Measurements from ENCODE around the gene HSD11B2. TPM values are rescaled to one million over a fixed set of nuclear protein-coding genes. Genes with fewer than 3 reads are reported as not detected.

HSD11B2 gene
- total and polyA plus RNA-seq, 10 of the 15 experiments (the other 5 are each of a cell fraction or from before 2014, with no cell fraction given) = 0.09 to 0.34 (median 0.21) TPM; not detected in 2

DNA sequence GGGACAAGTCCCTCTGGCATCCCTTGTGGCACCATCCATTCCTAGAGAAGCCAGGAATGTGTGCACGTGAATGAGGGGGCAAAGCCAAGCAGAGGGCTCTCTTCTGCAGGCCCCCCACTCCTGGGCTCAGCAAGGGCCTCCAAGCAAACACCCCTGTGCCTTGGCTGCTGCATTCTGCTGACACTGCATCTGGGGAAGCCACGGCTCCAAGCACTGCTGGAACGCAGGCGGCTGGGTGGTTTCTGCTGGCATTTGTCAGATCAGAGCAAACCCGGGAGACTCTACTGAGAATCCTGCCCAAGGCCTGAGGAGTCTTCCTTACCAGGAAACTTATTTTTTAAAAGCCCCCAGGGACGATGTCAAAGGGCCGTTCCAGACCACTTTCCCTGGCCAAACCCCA lies 26.7 kb downstream of the HSD11B2 start:
- RAD21 ChIA-PET (ENCODE audit: unreplicated experiment) = interaction anchor here (2.4 kb wide), 1 partner anchor 30 kb away, joined by 13 read pairs; no protein-coding TSS in a partner anchor
- WGBS (ENCODE audit: insufficient coverage, insufficient replicate concordance, low lambda C conversion rate, missing lambda C conversion rate) = 80% methylated on average over 7 of the region's 7 CpGs
- no peak overlapping the region for H3K4me2 ChIP-seq (ENCODE audit: control insufficient read depth, insufficient read depth)
- no peak overlapping the region for H3K4me3 ChIP-seq
- FAIRE-seq (no peak), ATAC-seq (no peak), DNase-seq (ENCODE audit: low read depth, low spot score) (no peak)
- intact Hi-C loops (cut with micrococcal nuclease; ENCODE audit: unreplicated experiment) = no loop called here
- SMC1A ChIA-PET (ENCODE audit: uncharacterized antibody, unreplicated experiment) = interaction anchor here (1.2 kb wide), 1 partner anchor 30 kb away, joined by 3 read pairs; no protein-coding TSS in a partner anchor
- in situ Hi-C loops (cut with MboI) = no loop called here
- no peaks in the 10 kb centered on the region for H3K27me3 ChIP-seq (replicated peaks in 1 of 2; ENCODE audit: control insufficient read depth in 2 of 2, insufficient read depth in 2 of 2, low read length in 1 of 2)
- no peaks in the 10 kb centered on the region for H3K9me3 ChIP-seq (replicated peaks; ENCODE audit: control insufficient read depth, insufficient read depth, low read length)
- no peaks in the 10 kb centered on the region for H3K4me1 ChIP-seq (ENCODE audit: control insufficient read depth, insufficient read depth, low read length)
- CTCF ChIA-PET = interaction anchor here (1.1 to 3.2 kb wide), 2 partner anchors 29 to 202 kb away, joined by 3 to 13 read pairs; partner anchors contain the start of gene ACD
- peaks cover 13% of the 10 kb centered on the region for H4K20me1 ChIP-seq (ENCODE audit: control insufficient read depth, insufficient read depth)
- no peak overlapping the region for H3K27ac ChIP-seq (ENCODE audit: control insufficient read depth, insufficient read depth)
- H3K36me3 ChIP-seq (ENCODE audit: control insufficient read depth in 2 of 2, insufficient read depth in 2 of 2, low read length in 1 of 2) = peaks cover 9 to 12% of the 10 kb centered on the region in 2 experiments; a peak in 3 of 4 replicates
- no TSS peak for BruUV-seq (replicated peaks)
- no peaks in the 10 kb centered on the region; the same call in 1 of the 2 replicates for H3K79me2 ChIP-seq (ENCODE audit: control insufficient read depth, insufficient read depth, low read length)
- POLR2A ChIA-PET = no interaction called here
- no peak overlapping the region for H3K9ac ChIP-seq (ENCODE audit: control insufficient read depth, insufficient read depth, low read length)
- H2AFZ ChIP-seq (ENCODE audit: control insufficient read depth, low read depth, low read length) = no peak overlapping the region
- TF ChIP-seq SRF (IDR thresholded peaks at IDR 0.05; ENCODE audit: low read depth in 2 of 2, low read length in 2 of 2) (no peak), PAX8 (IDR thresholded peaks at IDR 0.05) (no peak), SPI1 (IDR thresholded peaks at IDR 0.05; ENCODE audit: borderline replicate concordance, insufficient read depth, low read depth, low read length) (no peak), CHD2 (IDR thresholded peaks at IDR 0.05; ENCODE audit: borderline replicate concordance, low read depth, low read length) (no peak), RBBP5 (conservative IDR thresholded peaks at IDR 0.05) (no peak), HDAC6 (IDR thresholded peaks at IDR 0.05; ENCODE audit: unreplicated experiment) (no peak), ZBTB40 (IDR thresholded peaks at IDR 0.05; ENCODE audit: borderline replicate concordance) (no peak), ZNF24 (IDR thresholded peaks at IDR 0.05) (no peak), ZNF687 (IDR thresholded peaks at IDR 0.05) (no peak), FOXM1 (IDR thresholded peaks at IDR 0.05; ENCODE audit: low read depth, low read length) (no peak), TCF3 (IDR thresholded peaks at IDR 0.05; ENCODE audit: borderline replicate concordance, insufficient read depth, low read depth, low read length) (no peak)
- TF ChIP-seq, protein P1, sequence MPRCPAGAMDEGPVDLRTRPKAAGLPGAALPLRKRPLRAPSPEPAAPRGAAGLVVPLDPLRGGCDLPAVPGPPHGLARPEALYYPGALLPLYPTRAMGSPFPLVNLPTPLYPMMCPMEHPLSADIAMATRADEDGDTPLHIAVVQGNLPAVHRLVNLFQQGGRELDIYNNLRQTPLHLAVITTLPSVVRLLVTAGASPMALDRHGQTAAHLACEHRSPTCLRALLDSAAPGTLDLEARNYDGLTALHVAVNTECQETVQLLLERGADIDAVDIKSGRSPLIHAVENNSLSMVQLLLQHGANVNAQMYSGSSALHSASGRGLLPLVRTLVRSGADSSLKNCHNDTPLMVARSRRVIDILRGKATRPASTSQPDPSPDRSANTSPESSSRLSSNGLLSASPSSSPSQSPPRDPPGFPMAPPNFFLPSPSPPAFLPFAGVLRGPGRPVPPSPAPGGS (IDR thresholded peaks at IDR 0.05; ENCODE audit: borderline replicate concordance, insufficient read depth, low read depth, low read length, poor library complexity, severe bottlenecking) = no peak
- TF ChIP-seq, protein P2, sequence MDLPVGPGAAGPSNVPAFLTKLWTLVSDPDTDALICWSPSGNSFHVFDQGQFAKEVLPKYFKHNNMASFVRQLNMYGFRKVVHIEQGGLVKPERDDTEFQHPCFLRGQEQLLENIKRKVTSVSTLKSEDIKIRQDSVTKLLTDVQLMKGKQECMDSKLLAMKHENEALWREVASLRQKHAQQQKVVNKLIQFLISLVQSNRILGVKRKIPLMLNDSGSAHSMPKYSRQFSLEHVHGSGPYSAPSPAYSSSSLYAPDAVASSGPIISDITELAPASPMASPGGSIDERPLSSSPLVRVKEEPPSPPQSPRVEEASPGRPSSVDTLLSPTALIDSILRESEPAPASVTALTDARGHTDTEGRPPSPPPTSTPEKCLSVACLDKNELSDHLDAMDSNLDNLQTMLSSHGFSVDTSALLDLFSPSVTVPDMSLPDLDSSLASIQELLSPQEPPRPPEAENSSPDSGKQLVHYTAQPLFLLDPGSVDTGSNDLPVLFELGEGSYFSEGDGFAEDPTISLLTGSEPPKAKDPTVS (IDR thresholded peaks at IDR 0.05; ENCODE audit: low read depth, low read length) = no peak
